Fibroblast of lung (primary cell): Measurements from ENCODE around the gene LGALS8. TPM values are rescaled to one million over a fixed set of nuclear protein-coding genes. Genes with fewer than 3 reads are reported as not detected.

Experiments used
- DNase-seq, 2 donors: peaks; one replicate each; pipeline versions ENCODE4 v3.0.0 to v3.0.0-alpha.2; 2010; ENCODE audit warnings: low read depth in 2 of 2
- H2AFZ ChIP-seq: 2 replicates; pipeline ENCODE4 v1.5.1; 2012; ENCODE audit warnings: low read length, control low read depth, inconsistent platforms
- H3K27ac ChIP-seq: 2 replicates; pipeline ENCODE4 v1.5.1; 2011; ENCODE audit warnings: low read length, control low read depth; ENCODE audit not compliant: insufficient read depth
- H3K27me3 ChIP-seq: 2 replicates; pipeline ENCODE4 v1.5.1; 2011; ENCODE audit warnings: mild to moderate bottlenecking, low read length; ENCODE audit not compliant: control insufficient read depth, insufficient read depth
- H3K36me3 ChIP-seq: 2 replicates; pipeline ENCODE4 v1.5.1; 2011; ENCODE audit warnings: low read length; ENCODE audit not compliant: control insufficient read depth, insufficient read depth
- H3K4me1 ChIP-seq: 2 replicates; pipeline ENCODE4 v1.5.1; 2011; ENCODE audit warnings: low read length; ENCODE audit not compliant: control insufficient read depth, insufficient read depth; ENCODE audit errors: extremely low read depth
- H3K4me2 ChIP-seq: 2 replicates; pipeline ENCODE4 v1.5.1; 2011; ENCODE audit warnings: low read length, control low read depth; ENCODE audit not compliant: insufficient read depth; ENCODE audit errors: extremely low read depth
- H3K4me3 ChIP-seq, 4 experiments: fragments of 200-600 bp in 1 of 4; sonication (generic) in 1 of 4; replicated peaks in 1 of 4; 2 replicates each; pipeline ENCODE4 v1.5.1; 2011 to 2016; ENCODE audit warnings: low read length in 4 of 4, low read depth in 3 of 4, mild to moderate bottlenecking in 3 of 4, control low read depth in 2 of 4, inconsistent platforms in 1 of 4, mixed read lengths in 1 of 4; ENCODE audit not compliant: insufficient read depth in 1 of 4; ENCODE audit errors: control extremely low read depth in 1 of 4
- H3K79me2 ChIP-seq: 2 replicates; pipeline ENCODE4 v1.5.1; 2012; ENCODE audit warnings: mild to moderate bottlenecking, low read length, inconsistent platforms; ENCODE audit not compliant: control insufficient read depth, insufficient read depth
- H3K9ac ChIP-seq: 2 replicates; pipeline ENCODE4 v1.5.1; 2011; ENCODE audit warnings: mild to moderate bottlenecking, low read length, control low read depth; ENCODE audit not compliant: insufficient read depth
- H3K9me3 ChIP-seq: 2 replicates; pipeline ENCODE4 v1.5.1; 2012; ENCODE audit warnings: low read depth, low read length; ENCODE audit not compliant: control insufficient read depth, insufficient read depth
- H4K20me1 ChIP-seq: 2 replicates; pipeline ENCODE4 v1.5.1; 2011; ENCODE audit warnings: low read length; ENCODE audit not compliant: control insufficient read depth, insufficient read depth; ENCODE audit errors: extremely low read depth
- CTCF ChIP-seq, 2 donors: IDR thresholded peaks in 1 of 2; conservative IDR thresholded peaks in 1 of 2; 1 replicate in 1 of 2; 2 replicates in 1 of 2; pipeline ENCODE4 v1.5.1; 2011 to 2012; ENCODE audit warnings: low read length in 2 of 2, control low read depth in 1 of 2, inconsistent platforms in 1 of 2, low read depth in 1 of 2, mild to moderate bottlenecking in 1 of 2
- EZH2 ChIP-seq: IDR thresholded peaks from 2 replicates; pipeline ENCODE4 v1.5.1; 2012; ENCODE audit warnings: low read length, control low read depth, mild to moderate bottlenecking; ENCODE audit errors: missing control alignments
- polyA plus RNA-seq, 2 donors: library from polyadenylated mRNA; depleted of rRNA in 1 of 2; stranded (reverse) in 1 of 2; unstranded in 1 of 2; fragments of >200 nt; gene quantifications; 2 replicates each; pipeline ENCODE4 v1.2.1, GENCODE V29; 2011 to 2012; ENCODE audit warnings: missing spikeins in 1 of 2
- total RNA-seq: library from RNA; depleted of rRNA; stranded (reverse); fragments of >200 nt; gene quantifications from 2 replicates; pipeline ENCODE4 v1.2.1, GENCODE V29; 2014

The LGALS8 gene
- total and polyA plus RNA-seq, 2 donors (not counting 1 experiment from before 2014, with no cell fraction given): 53.1 to 64.2 TPM

- H2AFZ ChIP-seq: no peak overlapping the region
- no peaks in the 10 kb centered on the region for H3K79me2 ChIP-seq
- H3K27ac ChIP-seq: no peak overlapping the region
- no peak overlapping the region for H3K4me2 ChIP-seq
- TF ChIP-seq CTCF (conservative IDR thresholded peaks at IDR 0.05 in 1 of 2, IDR thresholded peaks at IDR 0.05 in 1 of 2; ENCODE audit: low read depth in 1 of 2, low read length in 2 of 2) (no peak), EZH2 (no peak)
- H3K4me3 ChIP-seq: no peak overlapping the region
- no peaks in the 10 kb centered on the region for H3K4me1 ChIP-seq
- no peaks in the 10 kb centered on the region for H4K20me1 ChIP-seq
- H3K9ac ChIP-seq: no peak overlapping the region
- DNase-seq: no peak
- peaks cover 9% of the 10 kb centered on the region for H3K36me3 ChIP-seq
- no peaks in the 10 kb centered on the region for H3K9me3 ChIP-seq
- no peaks in the 10 kb centered on the region for H3K27me3 ChIP-seq
Measured at GRCh38 chr1:236589531-236589930, 65.7 kb downstream of the LGALS8 start.

- H3K4me1 ChIP-seq: no peaks in the 10 kb centered on the region
- H3K4me3 ChIP-seq: no peak overlapping the region
- no peaks in the 10 kb centered on the region for H4K20me1 ChIP-seq
- no peak overlapping the region for H3K4me2 ChIP-seq
- peaks cover 7% of the 10 kb centered on the region for H3K36me3 ChIP-seq
- H2AFZ ChIP-seq: no peak overlapping the region
- no peak for DNase-seq
- H3K79me2 ChIP-seq: no peaks in the 10 kb centered on the region
- no peak overlapping the region for H3K9ac ChIP-seq
- no peaks in the 10 kb centered on the region for H3K9me3 ChIP-seq
- TF ChIP-seq CTCF (conservative IDR thresholded peaks at IDR 0.05 in 1 of 2, IDR thresholded peaks at IDR 0.05 in 1 of 2; ENCODE audit: low read depth in 1 of 2, low read length in 2 of 2) (no peak), EZH2 (no peak)
- no peak overlapping the region for H3K27ac ChIP-seq
- H3K27me3 ChIP-seq: no peaks in the 10 kb centered on the region
Measured at GRCh38 chr1:236590553-236591150, 66.9 kb downstream of the LGALS8 start.

- Histone ChIP-seq H3K4me3 (no peak overlapping the region), H3K27me3 (no peaks in the 10 kb centered on the region), H3K9me3 (no peaks in the 10 kb centered on the region), H3K4me1 (peaks cover 4% of the 10 kb centered on the region), H4K20me1 (no peaks in the 10 kb centered on the region), H2AFZ (no peak overlapping the region), H3K36me3 (peaks cover 4% of the 10 kb centered on the region), H3K79me2 (peaks cover 32% of the 10 kb centered on the region), H3K27ac (no peak overlapping the region), H3K9ac (no peak overlapping the region), H3K4me2 (no peak overlapping the region)
- no peak for DNase-seq
- TF ChIP-seq EZH2 (no peak), CTCF (conservative IDR thresholded peaks at IDR 0.05 in 1 of 2, IDR thresholded peaks at IDR 0.05 in 1 of 2; ENCODE audit: low read depth in 1 of 2, low read length in 2 of 2) (no peak)
Measured at GRCh38 chr1:236602171-236602570, 78.4 kb downstream of the LGALS8 start.

Other genes starting within 250 kb of the LGALS8 start
- 4.1 and 5.0 TPM in 2 replicates for gene ERO1B, start 242.0 kb upstream of the LGALS8 start, total RNA-seq
- 1.7 and 2.2 TPM in 2 replicates for gene ERO1B, start 242.0 kb upstream of the LGALS8 start, polyA plus RNA-seq
- not detected in 2 replicates for gene EDARADD, start 129.7 kb upstream of the LGALS8 start, total RNA-seq
- 0.05 TPM in 1 of 2 replicates, not detected in the other for gene EDARADD, start 129.7 kb upstream of the LGALS8 start, polyA plus RNA-seq
- 27.0 and 28.7 TPM in 2 replicates for gene HEATR1, start 80.5 kb downstream of the LGALS8 start, total RNA-seq
- 18.0 and 21.4 TPM in 2 replicates for gene HEATR1, start 80.5 kb downstream of the LGALS8 start, polyA plus RNA-seq
- under 0.01 and 0.17 TPM in 2 replicates for gene ACTN2, start 162.5 kb downstream of the LGALS8 start, total RNA-seq
- 0.07 and 0.22 TPM in 2 replicates for gene ACTN2, start 162.5 kb downstream of the LGALS8 start, polyA plus RNA-seq